Panc1 (cell line): ENCODE data around the gene ZNF274. TPM values are rescaled to one million over a fixed set of nuclear protein-coding genes. Genes with fewer than 3 reads are reported as not detected.
A peak's percentile ranks its signal among the peaks of the same experiment; 100 is the strongest.
"Not testable (repeated sequence)": the region's sequence is repeated elsewhere in the genome, so short reads cannot be mapped to it uniquely, and the experiment has no call there.

ENCODE experiments used
- ATAC-seq: fragments of 200-7000 bp; cut with Tn5 transposase; 2 replicates; pipeline ENCODE4 v1.9.1; 2020; ENCODE audit warnings: mild to moderate bottlenecking, moderate library complexity
- BruUV-seq: library from RNA; stranded (reverse); fragments of 400-500 nt; replicated peaks from 2 replicates; lab custom pipeline; 2021; lab: Mats Ljungman, UMichigan
- CTCF ChIA-PET: fragments of 300-600 bp; sonication (Branson Sonifier 250); formaldehyde crosslinking; loops from one replicate; lab custom pipeline; 2022; ENCODE audit warnings: antibody characterized with exemption; lab: Charles Lee
- POLR2A ChIA-PET: fragments of 300-600 bp; sonication (Branson Sonifier 250); formaldehyde crosslinking; loops from one replicate; lab custom pipeline; 2022; ENCODE audit warnings: antibody characterized with exemption; lab: Charles Lee
- DNase-seq: peaks from one replicate; pipeline ENCODE4 v3.0.0-alpha.2; 2010; ENCODE audit warnings: low read depth, low spot score
- H3K27ac ChIP-seq: 2 replicates; pipeline ENCODE4 v1.5.1; 2011; ENCODE audit warnings: mild to moderate bottlenecking, low read length, inconsistent platforms
- H3K27me3 ChIP-seq: fragments of 200-500 bp; sonication (Bioruptor generic); 2 replicates; pipeline ENCODE4 v1.6.0; 2014; ENCODE audit warnings: low read length, inconsistent platforms; ENCODE audit not compliant: control insufficient read depth, insufficient read depth
- H3K36me3 ChIP-seq: fragments of 200-500 bp; sonication (Bioruptor generic); 2 replicates; pipeline ENCODE4 v1.5.1; 2014; ENCODE audit warnings: inconsistent platforms, mild to moderate bottlenecking, low read length, moderate library complexity; ENCODE audit not compliant: control insufficient read depth, insufficient read depth
- H3K4me1 ChIP-seq: 2 replicates; pipeline ENCODE4 v1.5.1; 2011; ENCODE audit warnings: inconsistent platforms, mild to moderate bottlenecking, low read length, moderate library complexity; ENCODE audit not compliant: control insufficient read depth, insufficient read depth
- H3K4me3 ChIP-seq, 2 experiments: 2 replicates each; pipeline ENCODE4 v1.5.1; 2011 to 2012; ENCODE audit warnings: low read depth in 2 of 2, low read length in 2 of 2, mild to moderate bottlenecking in 2 of 2, inconsistent platforms in 1 of 2, moderate library complexity in 1 of 2
- H3K9me3 ChIP-seq: fragments of 200-500 bp; sonication (Bioruptor generic); 2 replicates; pipeline ENCODE4 v1.5.1; 2014; ENCODE audit warnings: low read depth, mild to moderate bottlenecking, inconsistent platforms, low read length, moderate library complexity; ENCODE audit not compliant: control insufficient read depth, insufficient read depth
- CTCF ChIP-seq: fragments of 450-650 bp; IDR thresholded peaks from 2 replicates; pipeline ENCODE4 v1.5.1; 2017; ENCODE audit warnings: mild to moderate bottlenecking
- POLR2AphosphoS5 ChIP-seq: IDR thresholded peaks from 2 replicates; pipeline ENCODE4 v1.6.1; 2012; ENCODE audit warnings: mild to moderate bottlenecking, low read depth, low read length, moderate library complexity
- REST ChIP-seq, 2 experiments: IDR thresholded peaks; 2 replicates each; pipeline ENCODE4 v1.6.1; 2011 to 2012; ENCODE audit warnings: low read depth in 2 of 2, control low read depth in 1 of 2, low read length in 1 of 2, mild to moderate bottlenecking in 1 of 2, moderate library complexity in 1 of 2; ENCODE audit not compliant: insufficient read depth in 1 of 2
- SIN3A ChIP-seq: IDR thresholded peaks from 2 replicates; pipeline ENCODE4 v1.6.1; 2012; ENCODE audit warnings: low read depth, mild to moderate bottlenecking, low read length, moderate library complexity, borderline replicate concordance; ENCODE audit not compliant: insufficient read depth
- TCF7L2 ChIP-seq: IDR thresholded peaks from 2 replicates; pipeline ENCODE4 v1.6.1; 2011; ENCODE audit warnings: mild to moderate bottlenecking, low read depth, low read length, inconsistent platforms
- in situ Hi-C: cut with HindIII; loops from 2 replicates; pipeline ENCODE4 v1.10.0; 2016; ENCODE audit warnings: low sequenced_read_pairs, low pct_unique_long_range_greater_than_20kb
- intact Hi-C: fragments of 100-400 bp; cut with micrococcal nuclease; formaldehyde crosslinking; loops from one replicate; pipeline ENCODE4 v1.10.0; 2022; ENCODE audit not compliant: unreplicated experiment
- total RNA-seq: library from RNA; stranded (reverse); gene quantifications from one replicate; pipeline ENCODE4 v1.2.1, GENCODE V29; 2021; ENCODE audit not compliant: unreplicated experiment

The ZNF274 gene
- total RNA-seq, 1 experiment from 2014 or later: 13.7 TPM

GRCh38 chr19:58145849-58146248 is 37.0 kb upstream of the ZNF274 start:
- TF ChIP-seq SIN3A (no peak), TCF7L2 (no peak), CTCF (no peak), POLR2AphosphoS5 (no peak), REST (IDR thresholded peaks at IDR 0.05; ENCODE audit: insufficient read depth in 1 of 2, low read depth in 2 of 2, low read length in 1 of 2) (no peak)
- Histone ChIP-seq H3K36me3 (no peaks in the 10 kb centered on the region), H3K27me3 (no peaks in the 10 kb centered on the region), H3K4me3 (no peak overlapping the region), H3K9me3 (peaks cover 44% of the 10 kb centered on the region; the same call in 1 of the 2 replicates), H3K27ac (no peak overlapping the region), H3K4me1 (no peaks in the 10 kb centered on the region)
- ATAC-seq (no peak), DNase-seq (no peak)
- ChIA-PET POLR2A (interaction anchor here (0.6 kb wide), 1 partner anchor 1001 kb away, joined by 5 read pairs; no protein-coding TSS in a partner anchor), CTCF (no interaction called here)
- no TSS peak for BruUV-seq
- in situ Hi-C loops (no loop called here), intact Hi-C loops (no loop called here)

- CTCF ChIA-PET, in situ Hi-C loops, intact Hi-C loops, H3K4me3 ChIP-seq, H3K36me3 ChIP-seq, ATAC-seq, H3K4me1 ChIP-seq, H3K27me3 ChIP-seq, DNase-seq, POLR2A ChIA-PET, H3K27ac ChIP-seq, BruUV-seq: not testable (repeated sequence)
- H3K9me3 ChIP-seq: peaks cover 46% of the 10 kb centered on the region; the same call in 1 of the 2 replicates
These were observed 35.4 kb upstream of the ZNF274 start for GRCh38 chr19:58147475-58147874.

- ChIA-PET POLR2A (interaction anchor here (0.6 kb wide), 1 partner anchor 1049 kb away, joined by 4 read pairs; no protein-coding TSS in a partner anchor), CTCF (interaction anchor here (0.6 kb wide), 1 partner anchor 132 kb away, joined by 3 read pairs; no protein-coding TSS in a partner anchor)
- peak; percentile 24 for DNase-seq
- peak within 1 kb of the TSS; percentile 81 for H3K27ac ChIP-seq
- intact Hi-C loops (no loop called here), in situ Hi-C loops (no loop called here)
- peaks cover 33% of the 10 kb centered on the region; the same call in 1 of the 2 replicates for H3K9me3 ChIP-seq
- peak within 1 kb of the TSS; percentile 65 to 89 for H3K4me3 ChIP-seq
- H3K27me3 ChIP-seq: no peaks in the 10 kb centered on the region
- H3K4me1 ChIP-seq: no peaks in the 10 kb centered on the region
- TF ChIP-seq REST (IDR thresholded peaks at IDR 0.05; ENCODE audit: insufficient read depth in 1 of 2, low read depth in 2 of 2, low read length in 1 of 2) (0 out of 4 replicates have a peak, but pooled peaks of 1 of the 2 experiments have one; percentile 40), POLR2AphosphoS5 (peak; percentile 91), CTCF (no peak), SIN3A (peak; percentile 75; the same call in 1 of the 2 replicates), TCF7L2 (no peak)
- H3K36me3 ChIP-seq: no peaks in the 10 kb centered on the region
- peak; percentile 94 for ATAC-seq
- no TSS peak for BruUV-seq
These were observed 32.4 kb upstream of the ZNF274 start, which contains the start of gene ZNF329 for GRCh38 chr19:58150328-58150921. ZNF329 (minus strand) TSS chr19:58150789; CDS start chr19:58129503, 21,286 bp downstream.
